HL-60 (cell line): ENCODE measurements around the gene SEC14L1.

Source experiments
- DNase-seq, 2 experiments: peaks; one replicate each; pipeline ENCODE4 v3.0.0-alpha.2; 2010 to 2020; ENCODE audit warnings: low read depth in 1 of 2, low spot score in 1 of 2
- H3K27ac ChIP-seq: fragments of 250-450 bp; sonication (Bioruptor Pico); replicated peaks from 2 replicates; pipeline ENCODE4 v1.5.1; 2020; ENCODE audit warnings: mild to moderate bottlenecking, moderate library complexity
- H3K27me3 ChIP-seq: fragments of 250-450 bp; sonication (Bioruptor Pico); 2 replicates; pipeline ENCODE4 v1.5.1; 2021; ENCODE audit warnings: mild to moderate bottlenecking, moderate library complexity; ENCODE audit not compliant: insufficient read depth, poor library complexity, severe bottlenecking
- H3K4me3 ChIP-seq: replicated peaks from 2 replicates; pipeline ENCODE4 v1.5.1; 2011; ENCODE audit warnings: mild to moderate bottlenecking, control low read depth, low read length; ENCODE audit not compliant: insufficient read depth
- CTCF ChIP-seq: IDR thresholded peaks from one replicate; pipeline ENCODE4 v1.5.1; 2011; ENCODE audit warnings: low read length, control low read depth, inconsistent platforms; ENCODE audit not compliant: insufficient read depth
- GABPA ChIP-seq: IDR thresholded peaks from 2 replicates; pipeline ENCODE4 v1.6.1; 2012; ENCODE audit warnings: low read depth
- POLR2AphosphoS5 ChIP-seq: IDR thresholded peaks from 2 replicates; pipeline ENCODE4 v1.6.1; 2012; ENCODE audit warnings: low read depth
- REST ChIP-seq: IDR thresholded peaks from 2 replicates; pipeline ENCODE4 v1.6.1; 2012; ENCODE audit warnings: low read depth; ENCODE audit not compliant: insufficient replicate concordance
- SPI1 ChIP-seq: IDR thresholded peaks from 2 replicates; pipeline ENCODE4 v1.6.1; 2012; ENCODE audit warnings: low read depth, mild to moderate bottlenecking, borderline replicate concordance

Gene SEC14L1

GRCh38 chr17:77096570-77097214 lies 44.1 kb upstream of the SEC14L1 start:
- no peaks in the 10 kb centered on the region for H3K27me3 ChIP-seq
- no peak overlapping the region for H3K27ac ChIP-seq
- no peak overlapping the region for H3K4me3 ChIP-seq
- TF ChIP-seq REST (no peak), POLR2AphosphoS5 (no peak), CTCF (peak; percentile 58), GABPA (no peak)
- no peak for DNase-seq

GRCh38 chr17:77097631-77098180 lies 43.1 kb upstream of the SEC14L1 start:
- TF ChIP-seq SPI1 = no peak
- no peak for TF ChIP-seq GABPA
- TF ChIP-seq REST = no peak
- no peak for TF ChIP-seq CTCF
- no peaks in the 10 kb centered on the region for H3K27me3 ChIP-seq
- no peak for DNase-seq
- no peak overlapping the region for H3K27ac ChIP-seq
- no peak overlapping the region for H3K4me3 ChIP-seq

- Histone ChIP-seq H3K27me3 (no peaks in the 10 kb centered on the region), H3K4me3 (no peak overlapping the region), H3K27ac (peak overlapping the region; percentile 77)
- TF ChIP-seq SPI1 = no peak
- no peak for TF ChIP-seq GABPA
- TF ChIP-seq REST = no peak
- no peak for TF ChIP-seq POLR2AphosphoS5
- no peak for TF ChIP-seq CTCF
- DNase-seq = peak; percentile 85 to 90
These were observed 41.8 kb upstream of the SEC14L1 start for GRCh38 chr17:77098884-77099545.
